Measurements from ENCODE around the gene SQSTM1. TPM values are rescaled to one million over a fixed set of nuclear protein-coding genes. Genes with fewer than 3 reads are reported as not detected.

SQSTM1 gene
- total RNA-seq, 1 experiment from 2014 or later = 612 TPM

DNA sequence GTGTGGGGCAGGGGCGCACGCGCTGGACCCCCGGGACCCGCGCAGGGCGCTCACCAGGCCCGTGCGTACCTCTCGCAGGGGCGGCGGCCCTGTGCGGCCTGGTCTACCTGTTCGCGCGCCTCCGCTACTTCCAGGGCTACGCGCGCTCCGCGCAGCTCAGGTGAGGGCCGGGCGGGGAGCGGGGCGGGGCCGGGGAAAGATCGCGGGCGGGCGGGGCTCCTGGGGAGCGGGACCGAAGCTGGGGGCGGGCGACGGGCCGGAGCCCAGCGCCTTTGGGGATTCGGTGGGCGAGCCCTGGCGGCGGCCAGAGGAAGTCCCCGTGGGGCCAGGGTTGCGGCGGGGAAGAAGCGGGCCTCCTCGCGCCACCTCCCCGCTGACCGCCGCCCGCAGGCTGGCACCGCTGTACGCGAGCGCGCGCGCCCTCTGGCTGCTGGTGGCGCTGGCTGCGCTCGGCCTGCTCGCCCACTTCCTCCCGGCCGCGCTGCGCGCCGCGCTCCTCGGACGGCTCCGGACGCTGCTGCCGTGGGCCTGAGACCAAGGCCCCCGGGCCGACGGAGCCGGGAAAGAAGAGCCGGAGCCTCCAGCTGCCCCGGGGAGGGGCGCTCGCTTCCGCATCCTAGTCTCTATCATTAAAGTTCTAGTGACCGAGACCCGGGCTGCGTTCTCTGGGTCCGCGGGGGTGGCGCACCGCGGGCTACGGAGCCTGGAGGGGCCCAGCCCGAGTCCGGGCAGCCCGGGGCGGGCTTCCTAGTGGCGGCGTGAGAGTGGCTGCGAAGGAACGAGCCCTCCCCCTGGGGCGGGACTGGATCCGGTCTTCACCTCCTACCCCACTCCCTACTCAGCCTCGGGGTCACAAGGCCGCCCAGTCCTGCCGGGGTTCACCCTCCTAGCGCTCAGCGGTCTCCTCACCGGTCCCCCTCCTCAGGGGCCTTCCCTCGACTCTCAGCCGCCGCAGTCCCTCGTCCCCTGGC lies 24.6 kb upstream of the SQSTM1 start:
- intact Hi-C loops (cut with micrococcal nuclease) = loop anchor here (1.0 to 2.0 kb wide), 3 partner anchors 33 to 111 kb away; partner anchors contain the start of genes MAML1 and TBC1D9B
- BruUV-seq (replicated peaks) = no TSS peak
- Mint-ChIP-seq H3K27ac (ENCODE audit: low read depth, unreplicated experiment) (peak overlapping the region; percentile 26), H3K27me3 (ENCODE audit: insufficient read depth, unreplicated experiment) (no peaks in the 10 kb centered on the region), H3K9me3 (ENCODE audit: unreplicated experiment) (no peaks in the 10 kb centered on the region), H3K4me3 (ENCODE audit: unreplicated experiment) (peak overlapping the region; percentile 71), H3K36me3 (ENCODE audit: insufficient read depth, unreplicated experiment) (peaks cover 39% of the 10 kb centered on the region), H3K4me1 (ENCODE audit: insufficient read depth, unreplicated experiment) (peaks cover 8% of the 10 kb centered on the region)
- DNase-seq (ENCODE audit: unreplicated experiment) = peak; percentile 88
- TF ChIP-seq, protein P1, sequence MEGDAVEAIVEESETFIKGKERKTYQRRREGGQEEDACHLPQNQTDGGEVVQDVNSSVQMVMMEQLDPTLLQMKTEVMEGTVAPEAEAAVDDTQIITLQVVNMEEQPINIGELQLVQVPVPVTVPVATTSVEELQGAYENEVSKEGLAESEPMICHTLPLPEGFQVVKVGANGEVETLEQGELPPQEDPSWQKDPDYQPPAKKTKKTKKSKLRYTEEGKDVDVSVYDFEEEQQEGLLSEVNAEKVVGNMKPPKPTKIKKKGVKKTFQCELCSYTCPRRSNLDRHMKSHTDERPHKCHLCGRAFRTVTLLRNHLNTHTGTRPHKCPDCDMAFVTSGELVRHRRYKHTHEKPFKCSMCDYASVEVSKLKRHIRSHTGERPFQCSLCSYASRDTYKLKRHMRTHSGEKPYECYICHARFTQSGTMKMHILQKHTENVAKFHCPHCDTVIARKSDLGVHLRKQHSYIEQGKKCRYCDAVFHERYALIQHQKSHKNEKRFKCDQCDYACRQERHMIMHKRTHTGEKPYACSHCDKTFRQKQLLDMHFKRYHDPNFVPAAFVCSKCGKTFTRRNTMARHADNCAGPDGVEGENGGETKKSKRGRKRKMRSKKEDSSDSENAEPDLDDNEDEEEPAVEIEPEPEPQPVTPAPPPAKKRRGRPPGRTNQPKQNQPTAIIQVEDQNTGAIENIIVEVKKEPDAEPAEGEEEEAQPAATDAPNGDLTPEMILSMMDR (IDR thresholded peaks at IDR 0.05; ENCODE audit: unreplicated experiment) = peak; percentile 86
- ChIA-PET POLR2A (interaction anchor here (0.6 to 4.8 kb wide), 23 partner anchors 9 to 329 kb away, joined by 3 to 37 read pairs (median 4); partner anchors contain the start of genes HNRNPH1, MAML1, MRNIP and SQSTM1), CTCF (interaction anchor here (0.5 to 3.6 kb wide), 18 partner anchors 10 to 206 kb away, joined by 3 to 42 read pairs (median 4); partner anchors contain the start of genes CBY3 and SQSTM1)

DNA sequence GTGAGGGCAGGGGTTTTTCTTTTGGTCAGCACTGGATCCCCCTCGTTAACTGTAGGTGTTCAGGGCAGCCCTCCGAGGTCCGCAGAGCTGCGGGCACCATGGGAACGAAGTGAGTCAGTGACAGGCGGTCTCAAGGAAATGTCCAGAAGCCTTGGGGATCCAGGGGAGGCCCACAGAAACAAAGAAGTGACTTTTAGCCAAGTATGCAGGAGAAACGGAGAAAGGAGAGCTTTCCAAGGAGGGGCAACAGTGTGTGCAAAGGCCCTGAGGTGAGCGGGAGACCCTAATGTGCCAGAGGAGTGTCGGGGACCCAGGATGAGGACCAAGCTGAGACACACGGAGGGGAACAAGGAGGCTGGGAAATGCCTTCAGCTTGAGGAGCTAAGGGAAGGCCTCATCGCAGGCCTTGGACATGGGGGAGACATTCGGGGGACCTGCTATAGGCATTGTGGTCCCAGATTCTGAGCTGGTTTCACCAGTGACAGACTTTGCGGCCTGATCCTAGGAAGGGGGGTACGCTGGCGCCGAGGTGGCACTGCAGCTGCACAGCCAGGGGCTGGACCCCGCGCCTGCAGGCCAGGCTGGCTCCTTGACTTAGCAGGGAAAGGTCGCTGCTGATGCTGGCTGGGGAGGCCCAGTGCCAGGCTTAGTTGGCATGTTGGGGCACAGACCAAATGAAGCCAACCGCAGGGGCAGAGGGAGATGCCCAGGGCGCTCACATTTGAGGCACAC lies 23.7 kb upstream of the SQSTM1 start:
- intact Hi-C loops (cut with micrococcal nuclease) = loop anchor here (1.0 to 2.0 kb wide), 3 partner anchors 34 to 110 kb away; partner anchors contain the start of genes MAML1 and TBC1D9B
- H3K27me3 Mint-ChIP-seq (ENCODE audit: insufficient read depth, unreplicated experiment) = no peaks in the 10 kb centered on the region
- BruUV-seq (replicated peaks) = no TSS peak
- CTCF ChIA-PET = interaction anchor here (0.5 to 3.6 kb wide), 20 partner anchors 9 to 205 kb away, joined by 3 to 42 read pairs (median 3); partner anchors contain the start of genes CBY3 and SQSTM1
- H3K9me3 Mint-ChIP-seq (ENCODE audit: unreplicated experiment) = no peaks in the 10 kb centered on the region
- TF ChIP-seq, protein P1 (IDR thresholded peaks at IDR 0.05; ENCODE audit: unreplicated experiment) = no peak
- peaks cover 8% of the 10 kb centered on the region for H3K4me1 Mint-ChIP-seq (ENCODE audit: insufficient read depth, unreplicated experiment)
- peak overlapping the region; percentile 26 for H3K27ac Mint-ChIP-seq (ENCODE audit: low read depth, unreplicated experiment)
- H3K36me3 Mint-ChIP-seq (ENCODE audit: insufficient read depth, unreplicated experiment) = peaks cover 44% of the 10 kb centered on the region
- H3K4me3 Mint-ChIP-seq (ENCODE audit: unreplicated experiment) = peak overlapping the region; percentile 71
- POLR2A ChIA-PET = interaction anchor here (0.6 to 4.8 kb wide), 17 partner anchors 9 to 238 kb away, joined by 3 to 37 read pairs (median 5); partner anchors contain the start of genes HNRNPH1, MAML1, MRNIP and SQSTM1
- DNase-seq (ENCODE audit: unreplicated experiment) = no peak

DNA sequence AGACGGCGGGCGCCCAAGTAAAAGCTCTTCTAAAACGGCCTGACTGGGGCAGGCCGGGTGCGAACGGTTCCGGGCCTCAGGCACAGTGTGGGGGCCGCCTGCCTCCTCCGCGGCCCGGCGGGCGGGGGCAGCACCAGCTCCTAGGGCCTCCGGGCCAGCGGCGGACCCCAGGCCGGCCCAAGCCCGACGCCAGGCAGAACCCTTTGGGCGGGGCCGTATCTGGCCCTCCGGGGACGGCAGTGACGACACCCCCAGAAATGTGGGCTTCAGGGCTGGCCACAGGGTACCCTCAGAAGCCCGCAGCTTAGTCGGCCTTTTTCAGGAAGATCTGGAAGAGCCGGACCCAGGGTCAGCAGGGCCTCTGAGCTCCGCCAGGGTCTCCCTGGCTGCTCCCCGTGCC lies 23.0 kb upstream of the SQSTM1 start:
- no peak for DNase-seq (ENCODE audit: unreplicated experiment)
- intact Hi-C loops (cut with micrococcal nuclease) = loop anchor here (2.0 kb wide), 1 partner anchor 109 kb away; the partner anchor contains the start of gene TBC1D9B
- H3K9me3 Mint-ChIP-seq (ENCODE audit: unreplicated experiment) = no peaks in the 10 kb centered on the region
- BruUV-seq (replicated peaks) = TSS peak; percentile 45
- H3K4me1 Mint-ChIP-seq (ENCODE audit: insufficient read depth, unreplicated experiment) = peaks cover 10% of the 10 kb centered on the region
- POLR2A ChIA-PET = interaction anchor here (0.9 to 4.8 kb wide), 12 partner anchors 8 to 177 kb away, joined by 3 to 37 read pairs (median 7); partner anchors contain the start of genes HNRNPH1, MAML1, MRNIP and SQSTM1
- H3K27me3 Mint-ChIP-seq (ENCODE audit: insufficient read depth, unreplicated experiment) = no peaks in the 10 kb centered on the region
- peaks cover 47% of the 10 kb centered on the region for H3K36me3 Mint-ChIP-seq (ENCODE audit: insufficient read depth, unreplicated experiment)
- CTCF ChIA-PET = interaction anchor here (0.5 to 3.6 kb wide), 8 partner anchors 14 to 45 kb away, joined by 3 to 42 read pairs (median 4); partner anchors contain the start of gene SQSTM1
- TF ChIP-seq, protein P1 (IDR thresholded peaks at IDR 0.05; ENCODE audit: unreplicated experiment) = no peak
- peak overlapping the region; percentile 26 for H3K27ac Mint-ChIP-seq (ENCODE audit: low read depth, unreplicated experiment)
- no peak overlapping the region for H3K4me3 Mint-ChIP-seq (ENCODE audit: unreplicated experiment)

All from MCF 10A (cell line).